DND-41 (cell line): ENCODE data around the gene EEIG1.

ENCODE experiments used
- ATAC-seq: fragments of 200-7000 bp; cut with Tn5 transposase; 3 replicates; pipeline ENCODE4 v1.9.1; 2021; ENCODE audit warnings: low read depth; ENCODE audit not compliant: insufficient read depth
- DNase-seq: peaks from one replicate; pipeline ENCODE4 v3.0.0-alpha.2; 2020
- H2AFZ ChIP-seq: 2 replicates; pipeline ENCODE4 v1.6.0; 2012; ENCODE audit warnings: low read depth, low read length
- H3K27ac ChIP-seq: 2 replicates; pipeline ENCODE4 v1.5.1; 2012; ENCODE audit warnings: low read length, inconsistent platforms
- H3K27me3 ChIP-seq: fragments of 200-600 bp; sonication (generic); 2 replicates; pipeline ENCODE4 v1.6.0; 2012; ENCODE audit warnings: low read length, mild to moderate bottlenecking, inconsistent platforms; ENCODE audit not compliant: insufficient read depth, poor library complexity
- H3K36me3 ChIP-seq: 2 replicates; pipeline ENCODE4 v1.5.1; 2012; ENCODE audit warnings: low read length, inconsistent platforms; ENCODE audit not compliant: insufficient read depth
- H3K4me1 ChIP-seq: 2 replicates; pipeline ENCODE4 v1.5.1; 2012; ENCODE audit warnings: mild to moderate bottlenecking, low read length; ENCODE audit not compliant: insufficient read depth
- H3K4me2 ChIP-seq: 2 replicates; pipeline ENCODE4 v1.6.0; 2012; ENCODE audit warnings: mild to moderate bottlenecking, moderate library complexity, low read length, inconsistent platforms; ENCODE audit not compliant: insufficient read depth
- H3K4me3 ChIP-seq, 2 experiments: fragments of 200-600 bp in 1 of 2; shearing (Covaris generic) in 1 of 2; 2 replicates each; pipeline ENCODE4 v1.5.1; 2012 to 2016; ENCODE audit warnings: inconsistent platforms in 2 of 2, low read length in 2 of 2, mild to moderate bottlenecking in 2 of 2, low read depth in 1 of 2, moderate library complexity in 1 of 2
- H3K79me2 ChIP-seq: 2 replicates; pipeline ENCODE4 v1.6.0; 2012; ENCODE audit warnings: low read length, inconsistent platforms; ENCODE audit not compliant: insufficient read depth
- H3K9ac ChIP-seq: 2 replicates; pipeline ENCODE4 v1.6.0; 2012; ENCODE audit warnings: low read depth, mild to moderate bottlenecking, inconsistent platforms, low read length, moderate library complexity
- H3K9me3 ChIP-seq: 2 replicates; pipeline ENCODE4 v1.5.1; 2012; ENCODE audit warnings: low read length, moderate library complexity, mild to moderate bottlenecking, inconsistent platforms; ENCODE audit not compliant: insufficient read depth, severe bottlenecking
- H4K20me1 ChIP-seq: 2 replicates; pipeline ENCODE4 v1.6.0; 2012; ENCODE audit warnings: low read length; ENCODE audit not compliant: insufficient read depth
- CTCF ChIP-seq: IDR thresholded peaks from 2 replicates; pipeline ENCODE4 v1.5.1; 2012; ENCODE audit warnings: borderline replicate concordance, low read length, moderate library complexity, mild to moderate bottlenecking; ENCODE audit not compliant: poor library complexity, severe bottlenecking; ENCODE audit errors: extremely low read depth
- EZH2 ChIP-seq: IDR thresholded peaks from 3 replicates; pipeline ENCODE4 v1.6.1; 2012; ENCODE audit warnings: borderline replicate concordance, low read depth, mild to moderate bottlenecking, moderate library complexity, low read length, inconsistent platforms; ENCODE audit not compliant: severe bottlenecking

The EEIG1 gene

DNA sequence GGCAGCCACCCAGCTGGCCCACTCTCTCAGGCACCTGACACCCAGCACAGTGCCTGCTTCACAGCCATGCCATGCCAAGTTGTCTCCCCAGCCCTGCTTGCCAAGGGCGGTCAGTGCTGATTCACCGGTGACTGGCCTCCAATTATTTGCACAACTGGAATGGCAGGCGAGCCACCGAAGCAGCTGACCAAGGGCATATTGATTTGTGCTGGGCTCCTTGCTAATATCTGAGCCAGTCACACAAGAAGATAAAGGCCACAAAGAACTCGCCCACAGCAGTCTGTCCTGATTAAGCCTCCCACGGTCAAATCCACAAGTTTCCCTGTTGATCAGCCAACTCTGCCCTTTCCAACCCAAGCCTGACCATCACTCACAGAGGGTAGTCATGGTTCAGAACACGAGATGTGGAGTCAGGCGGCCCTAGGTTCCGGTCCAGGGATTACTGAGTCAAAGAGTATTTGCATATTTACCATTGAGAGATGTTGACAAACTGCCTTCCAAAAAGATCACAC is 6.4 kb upstream of the EEIG1 start:
- Histone ChIP-seq H2AFZ (no peak overlapping the region), H3K27ac (no peak overlapping the region), H3K79me2 (no peaks in the 10 kb centered on the region), H3K36me3 (no peaks in the 10 kb centered on the region), H3K9me3 (no peaks in the 10 kb centered on the region), H3K4me3 (no peak overlapping the region), H3K9ac (no peak overlapping the region), H3K27me3 (no peaks in the 10 kb centered on the region), H4K20me1 (no peaks in the 10 kb centered on the region), H3K4me1 (no peaks in the 10 kb centered on the region), H3K4me2 (no peak overlapping the region)
- TF ChIP-seq CTCF (no peak), EZH2 (no peak)
- DNase-seq (no peak), ATAC-seq (no peak)

GRCh38 chr9:127985011-127985410 is 4.2 kb upstream of the EEIG1 start:
- no peak overlapping the region for H3K4me3 ChIP-seq
- no peak overlapping the region for H3K27ac ChIP-seq
- H3K4me1 ChIP-seq: peaks cover 12% of the 10 kb centered on the region
- no peaks in the 10 kb centered on the region for H3K27me3 ChIP-seq
- H3K4me2 ChIP-seq: no peak overlapping the region
- no peaks in the 10 kb centered on the region for H3K36me3 ChIP-seq
- H3K9me3 ChIP-seq: no peaks in the 10 kb centered on the region
- no peak for ATAC-seq
- H2AFZ ChIP-seq: no peak overlapping the region
- no peaks in the 10 kb centered on the region for H4K20me1 ChIP-seq
- H3K9ac ChIP-seq: no peak overlapping the region
- no peak for DNase-seq
- H3K79me2 ChIP-seq: peaks cover 1% of the 10 kb centered on the region; the same call in 1 of the 2 replicates
- TF ChIP-seq CTCF (no peak), EZH2 (no peak)

GRCh38 chr9:127983847-127984289 is 3.1 kb upstream of the EEIG1 start:
- no peak overlapping the region for H3K4me2 ChIP-seq
- no peak overlapping the region for H3K27ac ChIP-seq
- H3K9me3 ChIP-seq: no peaks in the 10 kb centered on the region
- H3K79me2 ChIP-seq: peaks cover 11% of the 10 kb centered on the region; the same call in 1 of the 2 replicates
- H3K27me3 ChIP-seq: no peaks in the 10 kb centered on the region
- H3K4me1 ChIP-seq: peaks cover 23% of the 10 kb centered on the region
- H3K36me3 ChIP-seq: no peaks in the 10 kb centered on the region
- no peak overlapping the region for H3K4me3 ChIP-seq
- H3K9ac ChIP-seq: no peak overlapping the region
- no peak overlapping the region for H2AFZ ChIP-seq
- H4K20me1 ChIP-seq: peaks cover 7% of the 10 kb centered on the region; the same call in 1 of the 2 replicates
- TF ChIP-seq EZH2 (no peak), CTCF (no peak)
- ATAC-seq (no peak), DNase-seq (no peak)

- Histone ChIP-seq H3K9ac (no peak overlapping the region), H3K36me3 (no peaks in the 10 kb centered on the region), H4K20me1 (peaks cover 12% of the 10 kb centered on the region), H3K79me2 (peaks cover 15% of the 10 kb centered on the region), H2AFZ (no peak overlapping the region), H3K4me2 (no peak overlapping the region), H3K4me1 (peaks cover 33% of the 10 kb centered on the region), H3K9me3 (no peaks in the 10 kb centered on the region), H3K4me3 (no peak overlapping the region), H3K27ac (no peak overlapping the region), H3K27me3 (no peaks in the 10 kb centered on the region)
- ATAC-seq: no peak
- no peak for DNase-seq
- no peak for TF ChIP-seq EZH2
- no peak for TF ChIP-seq CTCF
Observed at GRCh38 chr9:127982912-127983311, 2.1 kb upstream of the EEIG1 start.
